H9 (cell line): ENCODE measurements around the gene KDR. TPM values are rescaled to one million over a fixed set of nuclear protein-coding genes. Genes with fewer than 3 reads are reported as not detected.

Experiments
- DNase-seq: peaks from one replicate; pipeline ENCODE4 v3.0.0-alpha.2; 2017
- H2AFZ ChIP-seq: one replicate; pipeline ENCODE4 v1.6.1; 2013; ENCODE audit warnings: mild to moderate bottlenecking, low read length, control low read depth, moderate library complexity
- H2AK5ac ChIP-seq: 2 replicates; pipeline ENCODE4 v1.6.1; 2013; ENCODE audit warnings: low read length, control low read depth, mixed read lengths; ENCODE audit not compliant: insufficient read length
- H2BK120ac ChIP-seq: one replicate; pipeline ENCODE4 v1.6.1; 2013; ENCODE audit warnings: low read depth, mild to moderate bottlenecking, low read length, control low read depth, inconsistent platforms; ENCODE audit not compliant: poor library complexity, severe bottlenecking
- H2BK12ac ChIP-seq: 2 replicates; pipeline ENCODE4 v1.6.1; 2013; ENCODE audit warnings: low read length, control low read depth, mixed read lengths, low read depth; ENCODE audit not compliant: insufficient read length
- H2BK15ac ChIP-seq: 2 replicates; pipeline ENCODE4 v1.6.1; 2013; ENCODE audit warnings: low read depth, low read length, control low read depth
- H2BK20ac ChIP-seq: one replicate; pipeline ENCODE4 v1.6.1; 2013; ENCODE audit warnings: low read depth, mild to moderate bottlenecking, low read length, control low read depth, inconsistent platforms; ENCODE audit not compliant: poor library complexity, severe bottlenecking
- H2BK5ac ChIP-seq: 2 replicates; pipeline ENCODE4 v1.6.1; 2013; ENCODE audit warnings: low read length, control low read depth, mixed read lengths; ENCODE audit not compliant: insufficient read length
- H3K14ac ChIP-seq: 2 replicates; pipeline ENCODE4 v1.6.1; 2013; ENCODE audit warnings: low read length, control low read depth; ENCODE audit not compliant: insufficient read depth
- H3K18ac ChIP-seq: 2 replicates; pipeline ENCODE4 v1.6.1; 2013; ENCODE audit warnings: low read depth, mild to moderate bottlenecking, mixed read lengths, low read length, control low read depth; ENCODE audit not compliant: insufficient read length
- H3K23ac ChIP-seq: 2 replicates; pipeline ENCODE4 v1.6.1; 2013; ENCODE audit warnings: low read length, control low read depth, mixed read lengths, low read depth; ENCODE audit not compliant: insufficient read length
- H3K23me2 ChIP-seq: 2 replicates; pipeline ENCODE4 v1.6.1; 2013; ENCODE audit warnings: low read depth, mild to moderate bottlenecking, mixed read lengths, low read length, control low read depth; ENCODE audit not compliant: insufficient read length, poor library complexity, severe bottlenecking
- H3K27ac ChIP-seq: 2 replicates; pipeline ENCODE4 v1.5.1; 2013; ENCODE audit warnings: low read length, control low read depth, mixed read lengths, low read depth; ENCODE audit not compliant: insufficient read length
- H3K27me3 ChIP-seq: 2 replicates; pipeline ENCODE4 v1.6.1; 2013; ENCODE audit warnings: low read length, control low read depth, inconsistent platforms; ENCODE audit not compliant: insufficient read depth
- H3K4ac ChIP-seq: 2 replicates; pipeline ENCODE4 v1.6.1; 2013; ENCODE audit warnings: low read depth, mild to moderate bottlenecking, control low read depth, inconsistent platforms, low read length, moderate library complexity
- H3K4me1 ChIP-seq: 2 replicates; pipeline ENCODE4 v1.6.1; 2013; ENCODE audit warnings: low read length, control low read depth, inconsistent platforms; ENCODE audit not compliant: insufficient read depth
- H3K4me2 ChIP-seq: 2 replicates; pipeline ENCODE4 v1.6.1; 2013; ENCODE audit warnings: low read length, control low read depth, mixed read lengths; ENCODE audit not compliant: insufficient read length, insufficient read depth
- H3K56ac ChIP-seq: 2 replicates; pipeline ENCODE4 v1.6.1; 2013; ENCODE audit warnings: low read depth, mild to moderate bottlenecking, mixed read lengths, low read length, control low read depth; ENCODE audit not compliant: insufficient read length
- H3K79me1 ChIP-seq: 2 replicates; pipeline ENCODE4 v1.6.1; 2013; ENCODE audit warnings: low read depth, mild to moderate bottlenecking, moderate library complexity, low read length, control low read depth, inconsistent platforms; ENCODE audit not compliant: insufficient read depth, poor library complexity, severe bottlenecking
- H3K79me2 ChIP-seq: 2 replicates; pipeline ENCODE4 v1.6.1; 2013; ENCODE audit warnings: low read length, control low read depth, inconsistent platforms; ENCODE audit not compliant: insufficient read depth
- H3K9ac ChIP-seq: 2 replicates; pipeline ENCODE4 v1.6.1; 2013; ENCODE audit warnings: low read length, control low read depth, mixed read lengths; ENCODE audit not compliant: insufficient read length; ENCODE audit errors: extremely low read depth
- H3K9me3 ChIP-seq: one replicate; pipeline ENCODE4 v1.6.1; 2013; ENCODE audit warnings: low read depth, low read length, inconsistent platforms; ENCODE audit not compliant: control insufficient read depth
- H3T11ph ChIP-seq: one replicate; pipeline ENCODE4 v1.6.1; 2013; ENCODE audit warnings: mild to moderate bottlenecking, low read length, control low read depth, inconsistent platforms
- H4K20me1 ChIP-seq: one replicate; pipeline ENCODE4 v1.6.1; 2013; ENCODE audit not compliant: control insufficient read depth, insufficient read length, insufficient read depth
- H4K5ac ChIP-seq: 2 replicates; pipeline ENCODE4 v1.6.1; 2013; ENCODE audit warnings: low read depth, mild to moderate bottlenecking, mixed read lengths, low read length, control low read depth; ENCODE audit not compliant: insufficient read length
- H4K8ac ChIP-seq: replicated peaks from 2 replicates; pipeline ENCODE4 v1.6.1; 2013; ENCODE audit warnings: low read length, control low read depth, mixed read lengths, low read depth; ENCODE audit not compliant: insufficient read length
- H4K91ac ChIP-seq: 2 replicates; pipeline ENCODE4 v1.6.1; 2013; ENCODE audit warnings: low read depth, mild to moderate bottlenecking, moderate library complexity, mixed read lengths, low read length, control low read depth; ENCODE audit not compliant: insufficient read length
- H3K27ac Mint-ChIP-seq, 3 experiments: 2 replicates in 2 of 3; 3 replicates in 1 of 3; pipeline ENCODE4 v1.8.0; 2020 to 2021; ENCODE audit warnings: mixed read lengths in 3 of 3, mild to moderate bottlenecking in 1 of 3, moderate library complexity in 1 of 3
- H3K27me3 Mint-ChIP-seq: 2 replicates; pipeline ENCODE4 v1.8.0; 2021; ENCODE audit warnings: low read depth, mild to moderate bottlenecking, moderate library complexity, mixed read lengths
- H3K36me3 Mint-ChIP-seq, 3 experiments: 2 replicates in 2 of 3; 3 replicates in 1 of 3; pipeline ENCODE4 v1.8.0; 2020 to 2021; ENCODE audit warnings: low read depth in 3 of 3, mixed read lengths in 3 of 3; ENCODE audit not compliant: insufficient read depth in 1 of 3
- H3K4me1 Mint-ChIP-seq, 2 experiments: 2 replicates each; pipeline ENCODE4 v1.8.0; 2020; ENCODE audit warnings: mixed read lengths in 2 of 2
- H3K4me3 Mint-ChIP-seq, 2 experiments: 2 replicates in 1 of 2; 3 replicates in 1 of 2; pipeline ENCODE4 v1.8.0; 2020 to 2021; ENCODE audit warnings: mild to moderate bottlenecking in 2 of 2, mixed read lengths in 2 of 2, moderate library complexity in 1 of 2
- H3K9me3 Mint-ChIP-seq, 2 experiments: 2 replicates in 1 of 2; 3 replicates in 1 of 2; pipeline ENCODE4 v1.8.0; 2020; ENCODE audit warnings: mild to moderate bottlenecking in 2 of 2, mixed read lengths in 2 of 2, moderate library complexity in 1 of 2
- WGBS: extraction: QIAGEN DNeasy Blood & Tissue Kit; methylation state at CpG from one replicate; pipeline ENCODE4 v1.1.7; 2013; ENCODE audit warnings: missing lambda C conversion rate, low lambda C conversion rate, mixed read lengths; ENCODE audit not compliant: insufficient read length; ENCODE audit errors: extremely low coverage; 5-methylcytosine and 5-hydroxymethylcytosine counted together
- total RNA-seq: library from RNA; stranded (reverse); gene quantifications from 2 replicates; pipeline ENCODE4 v1.2.1, GENCODE V29; 2021
- TF ChIP-seq, protein P1 (sequence below): fragments of 200-600 bp; sonication (generic); conservative IDR thresholded peaks from 3 replicates; pipeline ENCODE4 v1.8.0; 2021; ENCODE audit warnings: antibody characterized with exemption, mild to moderate bottlenecking

KDR gene
- total RNA-seq, 1 experiment from 2014 or later = 51.4 TPM

- H3K9me3 Mint-ChIP-seq = peaks cover 11 to 12% of the 10 kb centered on the region in 2 experiments
- no peak overlapping the region for H3K4me2 ChIP-seq
- H4K20me1 ChIP-seq = no peaks in the 10 kb centered on the region
- H4K5ac ChIP-seq = no peak overlapping the region
- no peaks in the 10 kb centered on the region for H3K4me1 ChIP-seq
- H3K79me2 ChIP-seq = no peaks in the 10 kb centered on the region
- no CpG with 5 or more reads among the region's 1 CpG for WGBS
- H3K9me3 ChIP-seq = no peaks in the 10 kb centered on the region
- no peak overlapping the region for H3T11ph ChIP-seq
- no peak overlapping the region for H2AK5ac ChIP-seq
- no peak overlapping the region for H3K14ac ChIP-seq
- no peaks in the 10 kb centered on the region for H3K79me1 ChIP-seq
- no peak overlapping the region for H4K8ac ChIP-seq
- H4K91ac ChIP-seq = no peak overlapping the region
- DNase-seq = no peak
- H3K4me1 Mint-ChIP-seq = peaks cover 15 to 19% of the 10 kb centered on the region in 2 experiments
- H3K56ac ChIP-seq = no peak overlapping the region
- H3K23ac ChIP-seq = no peak overlapping the region
- H3K4me3 Mint-ChIP-seq = no peak overlapping the region
- no peak overlapping the region for H3K9ac ChIP-seq
- no peaks in the 10 kb centered on the region for H3K27me3 Mint-ChIP-seq
- H3K4ac ChIP-seq = no peak overlapping the region
- H3K18ac ChIP-seq = no peak overlapping the region
- H2AFZ ChIP-seq = no peak overlapping the region
- H3K27ac Mint-ChIP-seq = no peak overlapping the region
- peaks cover 5 to 14% (median 8%) of the 10 kb centered on the region in 3 experiments for H3K36me3 Mint-ChIP-seq
- no peaks in the 10 kb centered on the region for H3K23me2 ChIP-seq
- H2BK120ac ChIP-seq = no peak overlapping the region
- no peak overlapping the region for H2BK15ac ChIP-seq
- H2BK5ac ChIP-seq = no peak overlapping the region
- H2BK20ac ChIP-seq = no peak overlapping the region
- TF ChIP-seq, protein P1, sequence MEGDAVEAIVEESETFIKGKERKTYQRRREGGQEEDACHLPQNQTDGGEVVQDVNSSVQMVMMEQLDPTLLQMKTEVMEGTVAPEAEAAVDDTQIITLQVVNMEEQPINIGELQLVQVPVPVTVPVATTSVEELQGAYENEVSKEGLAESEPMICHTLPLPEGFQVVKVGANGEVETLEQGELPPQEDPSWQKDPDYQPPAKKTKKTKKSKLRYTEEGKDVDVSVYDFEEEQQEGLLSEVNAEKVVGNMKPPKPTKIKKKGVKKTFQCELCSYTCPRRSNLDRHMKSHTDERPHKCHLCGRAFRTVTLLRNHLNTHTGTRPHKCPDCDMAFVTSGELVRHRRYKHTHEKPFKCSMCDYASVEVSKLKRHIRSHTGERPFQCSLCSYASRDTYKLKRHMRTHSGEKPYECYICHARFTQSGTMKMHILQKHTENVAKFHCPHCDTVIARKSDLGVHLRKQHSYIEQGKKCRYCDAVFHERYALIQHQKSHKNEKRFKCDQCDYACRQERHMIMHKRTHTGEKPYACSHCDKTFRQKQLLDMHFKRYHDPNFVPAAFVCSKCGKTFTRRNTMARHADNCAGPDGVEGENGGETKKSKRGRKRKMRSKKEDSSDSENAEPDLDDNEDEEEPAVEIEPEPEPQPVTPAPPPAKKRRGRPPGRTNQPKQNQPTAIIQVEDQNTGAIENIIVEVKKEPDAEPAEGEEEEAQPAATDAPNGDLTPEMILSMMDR = no peak
- H3K27me3 ChIP-seq = no peaks in the 10 kb centered on the region
- no peak overlapping the region for H2BK12ac ChIP-seq
- no peak overlapping the region for H3K27ac ChIP-seq
These were observed 89.5 kb downstream of the KDR start for GRCh38 chr4:55035892-55036291.
